ENCODE measurements around the gene LRP1B.

The LRP1B gene

DNA sequence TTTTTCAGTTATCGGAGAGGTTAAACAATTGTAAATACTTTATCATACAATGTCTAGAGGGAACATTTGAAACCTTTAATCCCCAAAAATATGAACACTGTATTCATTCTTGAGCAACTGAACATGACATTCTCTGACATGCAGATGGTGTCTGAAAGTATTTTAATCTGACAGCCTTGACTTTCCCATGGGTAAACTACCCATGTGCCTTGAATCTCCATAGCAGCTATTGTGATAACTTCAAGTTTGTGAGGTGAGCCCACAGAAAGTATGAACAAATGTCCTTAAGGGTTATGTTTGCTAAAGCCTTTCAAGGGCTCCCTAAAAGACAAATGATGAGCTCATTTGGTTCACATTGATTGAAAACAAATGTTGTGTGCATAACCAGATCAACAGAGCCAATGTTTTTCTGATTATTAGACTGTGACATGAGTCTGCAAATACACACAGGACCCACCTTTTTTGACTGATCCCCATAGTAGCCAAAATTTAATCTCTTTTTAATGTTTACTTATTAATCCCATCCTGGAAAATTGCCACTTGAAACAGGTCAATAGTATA is 1326.0 kb downstream of the LRP1B start:
- no peak overlapping the region for H3K4me2 ChIP-seq (ENCODE audit: low read depth, low read length, poor library complexity, severe bottlenecking)
- no peaks in the 10 kb centered on the region for H4K20me1 ChIP-seq (ENCODE audit: insufficient read depth, low read length, poor library complexity, severe bottlenecking)
- no peak overlapping the region for H2AFZ ChIP-seq (ENCODE audit: low read length)
- H3F3A ChIP-seq (ENCODE audit: low read depth) = no peaks in the 10 kb centered on the region
- no peaks in the 10 kb centered on the region for H3K79me2 ChIP-seq (ENCODE audit: insufficient read depth, low read length)
- H3K4me3 ChIP-seq (ENCODE audit: low read length, poor library complexity, severe bottlenecking) = no peak overlapping the region
- no peak overlapping the region for H3K9ac ChIP-seq (ENCODE audit: low read depth, low read length, poor library complexity, severe bottlenecking)
- H3K9me3 ChIP-seq (ENCODE audit: insufficient read depth, low read depth, low read length) = no peaks in the 10 kb centered on the region
- no peaks in the 10 kb centered on the region for H3K9me2 ChIP-seq (replicated peaks; ENCODE audit: low read depth, low read length)
- H3K36me3 ChIP-seq (ENCODE audit: insufficient read depth, low read length) = no peaks in the 10 kb centered on the region
- no peaks in the 10 kb centered on the region for H3K4me1 ChIP-seq (ENCODE audit: insufficient read depth, low read length, poor library complexity, severe bottlenecking)
- TF ChIP-seq, protein P1, sequence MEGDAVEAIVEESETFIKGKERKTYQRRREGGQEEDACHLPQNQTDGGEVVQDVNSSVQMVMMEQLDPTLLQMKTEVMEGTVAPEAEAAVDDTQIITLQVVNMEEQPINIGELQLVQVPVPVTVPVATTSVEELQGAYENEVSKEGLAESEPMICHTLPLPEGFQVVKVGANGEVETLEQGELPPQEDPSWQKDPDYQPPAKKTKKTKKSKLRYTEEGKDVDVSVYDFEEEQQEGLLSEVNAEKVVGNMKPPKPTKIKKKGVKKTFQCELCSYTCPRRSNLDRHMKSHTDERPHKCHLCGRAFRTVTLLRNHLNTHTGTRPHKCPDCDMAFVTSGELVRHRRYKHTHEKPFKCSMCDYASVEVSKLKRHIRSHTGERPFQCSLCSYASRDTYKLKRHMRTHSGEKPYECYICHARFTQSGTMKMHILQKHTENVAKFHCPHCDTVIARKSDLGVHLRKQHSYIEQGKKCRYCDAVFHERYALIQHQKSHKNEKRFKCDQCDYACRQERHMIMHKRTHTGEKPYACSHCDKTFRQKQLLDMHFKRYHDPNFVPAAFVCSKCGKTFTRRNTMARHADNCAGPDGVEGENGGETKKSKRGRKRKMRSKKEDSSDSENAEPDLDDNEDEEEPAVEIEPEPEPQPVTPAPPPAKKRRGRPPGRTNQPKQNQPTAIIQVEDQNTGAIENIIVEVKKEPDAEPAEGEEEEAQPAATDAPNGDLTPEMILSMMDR (conservative IDR thresholded peaks at IDR 0.05; ENCODE audit: low read length) = no peak
- TF ChIP-seq EZH2phosphoT487 (IDR thresholded peaks at IDR 0.05; ENCODE audit: borderline replicate concordance) = no peak
- H3K27me3 ChIP-seq (ENCODE audit: insufficient read depth, low read length, poor library complexity, severe bottlenecking) = no peaks in the 10 kb centered on the region

DNA sequence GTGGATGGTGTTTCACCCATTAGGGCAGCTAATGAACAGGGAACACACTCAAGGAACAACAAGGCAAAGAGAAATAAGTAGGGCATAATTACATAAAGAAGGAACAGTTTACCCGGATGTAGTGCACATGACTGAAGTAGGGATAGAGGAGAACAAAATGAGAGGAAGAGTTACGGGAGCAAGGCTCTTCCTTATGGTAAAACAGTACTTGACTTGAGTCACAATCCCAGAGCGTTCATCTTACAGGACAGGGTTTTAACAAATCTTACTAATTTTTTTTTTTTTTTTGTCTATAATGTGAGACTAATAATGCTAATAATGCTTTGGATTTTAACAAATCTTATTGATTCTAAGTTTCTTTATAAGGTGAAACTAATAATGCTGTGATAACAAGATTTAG is 1329.5 kb downstream of the LRP1B start:
- TF ChIP-seq, protein P1 (conservative IDR thresholded peaks at IDR 0.05; ENCODE audit: low read length) = no peak
- TF ChIP-seq EZH2phosphoT487 (IDR thresholded peaks at IDR 0.05; ENCODE audit: borderline replicate concordance) = no peak
- H3K27me3 ChIP-seq (ENCODE audit: insufficient read depth, low read length, poor library complexity, severe bottlenecking) = no peaks in the 10 kb centered on the region
- H3K4me1 ChIP-seq (ENCODE audit: insufficient read depth, low read length, poor library complexity, severe bottlenecking) = no peaks in the 10 kb centered on the region
- no peak overlapping the region for H3K9ac ChIP-seq (ENCODE audit: low read depth, low read length, poor library complexity, severe bottlenecking)
- H3F3A ChIP-seq (ENCODE audit: low read depth) = no peaks in the 10 kb centered on the region
- no peak overlapping the region for H3K4me2 ChIP-seq (ENCODE audit: low read depth, low read length, poor library complexity, severe bottlenecking)
- no peaks in the 10 kb centered on the region for H3K36me3 ChIP-seq (ENCODE audit: insufficient read depth, low read length)
- no peak overlapping the region for H3K4me3 ChIP-seq (ENCODE audit: low read length, poor library complexity, severe bottlenecking)
- no peak overlapping the region for H2AFZ ChIP-seq (ENCODE audit: low read length)
- H3K9me3 ChIP-seq (ENCODE audit: insufficient read depth, low read depth, low read length) = no peaks in the 10 kb centered on the region
- H3K9me2 ChIP-seq (replicated peaks; ENCODE audit: low read depth, low read length) = no peaks in the 10 kb centered on the region
- no peaks in the 10 kb centered on the region for H4K20me1 ChIP-seq (ENCODE audit: insufficient read depth, low read length, poor library complexity, severe bottlenecking)
- no peaks in the 10 kb centered on the region for H3K79me2 ChIP-seq (ENCODE audit: insufficient read depth, low read length)

DNA sequence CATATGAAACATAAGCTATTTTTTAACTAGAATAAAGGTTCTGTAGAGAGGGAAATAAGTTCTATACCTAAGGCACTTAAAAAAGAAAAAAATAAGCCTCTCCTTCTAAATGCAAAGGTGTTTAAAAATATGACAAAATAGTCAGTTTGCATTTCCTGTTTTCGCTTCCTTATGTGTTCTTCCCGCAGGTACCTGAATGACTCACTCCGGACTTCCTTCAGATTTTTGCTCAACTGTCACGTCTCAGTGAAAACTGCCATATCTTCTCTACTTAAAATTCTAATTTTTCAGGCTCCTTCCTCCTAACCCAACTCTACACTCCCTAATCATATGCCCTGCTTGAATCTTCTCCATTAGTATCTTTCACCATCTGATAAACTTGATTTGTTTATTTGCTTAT is 1333.1 kb downstream of the LRP1B start:
- no peaks in the 10 kb centered on the region for H4K20me1 ChIP-seq (ENCODE audit: insufficient read depth, low read length, poor library complexity, severe bottlenecking)
- no peak overlapping the region for H3K4me2 ChIP-seq (ENCODE audit: low read depth, low read length, poor library complexity, severe bottlenecking)
- no peaks in the 10 kb centered on the region for H3K9me3 ChIP-seq (ENCODE audit: insufficient read depth, low read depth, low read length)
- H3K4me1 ChIP-seq (ENCODE audit: insufficient read depth, low read length, poor library complexity, severe bottlenecking) = no peaks in the 10 kb centered on the region
- no peaks in the 10 kb centered on the region for H3K36me3 ChIP-seq (ENCODE audit: insufficient read depth, low read length)
- no peak overlapping the region for H2AFZ ChIP-seq (ENCODE audit: low read length)
- no peak overlapping the region for H3K4me3 ChIP-seq (ENCODE audit: low read length, poor library complexity, severe bottlenecking)
- no peak overlapping the region for H3K9ac ChIP-seq (ENCODE audit: low read depth, low read length, poor library complexity, severe bottlenecking)
- H3K79me2 ChIP-seq (ENCODE audit: insufficient read depth, low read length) = no peaks in the 10 kb centered on the region
- no peaks in the 10 kb centered on the region for H3F3A ChIP-seq (ENCODE audit: low read depth)
- TF ChIP-seq EZH2phosphoT487 (IDR thresholded peaks at IDR 0.05; ENCODE audit: borderline replicate concordance) = no peak
- TF ChIP-seq, protein P1 (conservative IDR thresholded peaks at IDR 0.05; ENCODE audit: low read length) = no peak
- no peaks in the 10 kb centered on the region for H3K27me3 ChIP-seq (ENCODE audit: insufficient read depth, low read length, poor library complexity, severe bottlenecking)
- no peaks in the 10 kb centered on the region for H3K9me2 ChIP-seq (replicated peaks; ENCODE audit: low read depth, low read length)
